Memory B cell (primary cell): ENCODE data around the gene FSTL3.

Experiments used
- ATAC-seq: fragments of 150-1000 bp; cut with Tn5 transposase; 2 replicates; pipeline ENCODE4 v1.10.0; 2021; ENCODE audit warnings: low read depth, mild to moderate bottlenecking, moderate library complexity
- DNase-seq, 2 donors: peaks; one replicate each; pipeline ENCODE4 v3.0.0; 2022; ENCODE audit warnings: low spot score in 2 of 2
- H3K27ac Mint-ChIP-seq: one replicate; pipeline ENCODE4 v1.8.0; 2022; ENCODE audit warnings: mild to moderate bottlenecking, moderate library complexity, mixed read lengths
- H3K27me3 Mint-ChIP-seq: one replicate; pipeline ENCODE4 v1.8.0; 2022; ENCODE audit warnings: mixed read lengths
- H3K36me3 Mint-ChIP-seq: one replicate; pipeline ENCODE4 v1.8.0; 2022; ENCODE audit warnings: mild to moderate bottlenecking, mixed read lengths
- H3K4me1 Mint-ChIP-seq: one replicate; pipeline ENCODE4 v1.8.0; 2022; ENCODE audit warnings: mixed read lengths
- H3K4me3 Mint-ChIP-seq: one replicate; pipeline ENCODE4 v1.8.0; 2022; ENCODE audit warnings: mild to moderate bottlenecking, moderate library complexity, mixed read lengths
- H3K9me3 Mint-ChIP-seq: one replicate; pipeline ENCODE4 v1.8.0; 2022; ENCODE audit warnings: mixed read lengths

The FSTL3 gene

DNA sequence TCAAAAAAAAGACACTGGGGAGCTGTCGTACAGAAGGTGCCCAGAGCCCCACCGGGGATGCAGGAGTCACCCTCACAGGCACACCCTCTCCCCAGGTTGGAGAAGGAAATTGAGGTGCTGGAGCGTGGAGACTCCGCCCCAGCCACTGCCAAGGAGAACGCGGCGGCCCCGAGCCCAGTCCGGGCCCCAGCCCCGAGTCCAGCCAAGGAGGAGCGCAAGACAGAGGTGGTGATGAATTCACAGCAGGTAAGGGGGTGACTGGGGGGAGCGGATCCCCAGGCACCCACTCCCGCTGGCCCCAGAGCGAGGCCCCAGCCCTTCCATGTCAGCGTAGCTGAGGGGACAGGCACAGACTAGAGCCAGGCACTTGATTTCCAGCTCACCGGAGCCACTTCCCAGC is 54.8 kb downstream of the FSTL3 start:
- peaks cover 7% of the 10 kb centered on the region for H3K27me3 Mint-ChIP-seq
- no peaks in the 10 kb centered on the region for H3K9me3 Mint-ChIP-seq
- no peak overlapping the region for H3K4me3 Mint-ChIP-seq
- H3K27ac Mint-ChIP-seq = no peak overlapping the region
- DNase-seq (no peak), ATAC-seq (no peak)
- H3K36me3 Mint-ChIP-seq = no peaks in the 10 kb centered on the region
- H3K4me1 Mint-ChIP-seq = peaks cover 7% of the 10 kb centered on the region

- H3K36me3 Mint-ChIP-seq = no peaks in the 10 kb centered on the region
- peaks cover 6% of the 10 kb centered on the region for H3K27me3 Mint-ChIP-seq
- no peaks in the 10 kb centered on the region for H3K9me3 Mint-ChIP-seq
- H3K27ac Mint-ChIP-seq = no peak overlapping the region
- DNase-seq (no peak), ATAC-seq (no peak)
- H3K4me3 Mint-ChIP-seq = no peak overlapping the region
- H3K4me1 Mint-ChIP-seq = peaks cover 9% of the 10 kb centered on the region
Observed at GRCh38 chr19:732148-733069, 56.2 kb downstream of the FSTL3 start.
